Prostate gland (tissue), 2 donors: ENCODE measurements around the gene ATXN1. TPM values are rescaled to one million over a fixed set of nuclear protein-coding genes. Genes with fewer than 3 reads are reported as not detected.

Experiments
- DNase-seq: peaks from one replicate; pipeline ENCODE4 v3.0.0-alpha.2; 2019; ENCODE audit warnings: low spot score
- H3K27ac ChIP-seq, 2 donors: fragments of 200-600 bp; sonication (generic); 2 replicates each; pipeline ENCODE4 v1.5.1; 2017 to 2019
- H3K27me3 ChIP-seq: fragments of 200-600 bp; sonication (generic); replicated peaks from 2 replicates; pipeline ENCODE4 v1.5.1; 2019; ENCODE audit not compliant: insufficient read depth
- H3K36me3 ChIP-seq, 2 donors: fragments of 200-600 bp; sonication (generic); 1 replicate in 1 of 2; 2 replicates in 1 of 2; pipeline versions ENCODE4 v1.5.1 to v1.8.1; 2017 to 2019
- H3K4me1 ChIP-seq: fragments of 200-600 bp; sonication (generic); replicated peaks from 2 replicates; pipeline ENCODE4 v1.5.1; 2019
- H3K4me3 ChIP-seq, 2 donors: fragments of 200-600 bp; sonication (generic); 2 replicates each; pipeline ENCODE4 v1.5.1; 2017 to 2019
- H3K9me3 ChIP-seq: fragments of 200-600 bp; sonication (generic); 2 replicates; pipeline ENCODE4 v1.5.1; 2017
- CTCF ChIP-seq, 4 experiments: fragments of 200-600 bp in 2 of 4; fragments of 450-650 bp in 2 of 4; sonication (generic) in 2 of 4; IDR thresholded peaks; 1 replicate in 3 of 4; 2 replicates in 1 of 4; pipeline ENCODE4 v1.5.1; 2016 to 2019; ENCODE audit warnings: antibody characterized with exemption in 4 of 4, mild to moderate bottlenecking in 2 of 4, moderate library complexity in 2 of 4
- POLR2A ChIP-seq: fragments of 450-650 bp; IDR thresholded peaks from one replicate; pipeline ENCODE4 v1.6.1; 2016; ENCODE audit warnings: antibody characterized with exemption, mild to moderate bottlenecking
- POLR2AphosphoS5 ChIP-seq: sonication (generic); formaldehyde crosslinking; IDR thresholded peaks from one replicate; pipeline ENCODE4 v1.6.1; 2017; ENCODE audit warnings: antibody characterized with exemption
- WGBS: methylation state at CpG from one replicate; pipeline ENCODE4 v1.1.5; 2018; 5-methylcytosine and 5-hydroxymethylcytosine counted together
- intact Hi-C: fragments of 100-400 bp; cut with DNase I; formaldehyde crosslinking; loops from one replicate; pipeline ENCODE4 v1.14.2; 2022
- total RNA-seq, 2 donors: library from RNA; depleted of rRNA; stranded (reverse); fragments of >200 nt; gene quantifications; one replicate each; pipeline ENCODE4 v1.1.0, GENCODE V29; 2016

The ATXN1 gene
- total RNA-seq, 2 donors from 2014 or later, result 28.5 to 89.0 TPM

DNA sequence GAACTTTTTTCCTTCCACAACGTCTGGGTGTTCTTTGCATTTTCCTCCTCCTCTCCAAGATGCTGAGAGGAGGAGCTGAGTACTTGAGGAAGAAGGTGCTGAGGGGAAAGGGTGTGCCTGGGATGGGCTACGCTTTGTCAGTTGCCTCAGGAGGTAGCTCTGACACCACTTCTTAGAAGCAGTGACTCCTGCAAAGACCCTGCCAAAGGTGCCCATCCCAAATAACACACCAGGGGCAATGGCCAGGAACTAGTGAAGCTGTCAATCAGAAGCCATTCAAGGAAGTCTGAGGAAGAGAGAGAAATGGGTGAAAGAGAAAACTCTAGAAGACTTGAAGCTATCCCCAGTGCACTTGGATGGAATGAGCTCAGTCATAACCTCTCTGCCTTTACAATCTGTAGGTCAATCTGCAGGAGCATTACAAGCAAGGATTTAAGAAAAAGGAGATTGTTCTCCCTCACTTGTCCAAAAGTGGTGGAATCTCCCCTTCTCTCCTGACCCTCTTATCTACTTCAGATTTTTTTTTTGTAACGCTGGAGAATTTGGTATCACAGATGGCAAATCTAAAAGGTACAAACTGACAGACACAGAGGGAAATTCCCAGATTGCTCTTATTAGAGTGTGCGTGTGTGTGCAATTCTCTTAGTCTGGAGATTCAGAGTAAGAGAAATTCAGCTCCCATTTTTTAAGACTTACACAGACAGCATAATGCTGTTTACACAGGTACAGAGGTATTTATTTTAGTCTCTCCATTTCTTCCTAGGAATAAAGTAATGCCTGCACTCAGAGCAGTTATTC is 280.3 kb downstream of the ATXN1 start:
- intact Hi-C loops, result no loop called here
- Histone ChIP-seq H3K27me3 (no peaks in the 10 kb centered on the region), H3K4me3 (no peak overlapping the region), H3K36me3 (no peaks in the 10 kb centered on the region), H3K4me1 (no peaks in the 10 kb centered on the region), H3K9me3 (no peaks in the 10 kb centered on the region), H3K27ac (no peak overlapping the region)
- no peak for DNase-seq
- TF ChIP-seq POLR2AphosphoS5 (no peak), POLR2A (no peak), CTCF (IDR thresholded peaks at IDR 0.05) (no peak)
- WGBS, result 44% methylated on average over 4 of the region's 4 CpGs

- H3K4me1 ChIP-seq, result no peaks in the 10 kb centered on the region
- TF ChIP-seq CTCF (IDR thresholded peaks at IDR 0.05) (no peak), POLR2A (no peak)
- H3K27me3 ChIP-seq, result no peaks in the 10 kb centered on the region
- H3K9me3 ChIP-seq, result no peaks in the 10 kb centered on the region
- no peak overlapping the region for H3K27ac ChIP-seq
- WGBS, result 61% methylated on average over 12 of the region's 12 CpGs
- H3K4me3 ChIP-seq, result no peak overlapping the region
- intact Hi-C loops, result no loop called here
- no peaks in the 10 kb centered on the region for H3K36me3 ChIP-seq
- no peak for DNase-seq
Measured at GRCh38 chr6:16477367-16478149, 283.7 kb downstream of the ATXN1 start.

GRCh38 chr6:16476861-16477260 is 284.4 kb downstream of the ATXN1 start:
- TF ChIP-seq POLR2AphosphoS5 (no peak), POLR2A (no peak)
- no peak for DNase-seq
- WGBS, result 87% methylated on average over 7 of the region's 7 CpGs
- intact Hi-C loops, result no loop called here
- Histone ChIP-seq H3K27ac (no peak overlapping the region), H3K9me3 (no peaks in the 10 kb centered on the region), H3K4me3 (no peak overlapping the region), H3K36me3 (no peaks in the 10 kb centered on the region), H3K4me1 (no peaks in the 10 kb centered on the region), H3K27me3 (no peaks in the 10 kb centered on the region)

- Histone ChIP-seq H3K4me1 (no peaks in the 10 kb centered on the region), H3K9me3 (no peaks in the 10 kb centered on the region), H3K36me3 (no peaks in the 10 kb centered on the region), H3K27ac (no peak overlapping the region), H3K27me3 (no peaks in the 10 kb centered on the region), H3K4me3 (no peak overlapping the region)
- 100% methylated on average over 1 of the region's 1 CpG for WGBS
- DNase-seq, result no peak
- intact Hi-C loops, result no loop called here
- TF ChIP-seq POLR2AphosphoS5 (no peak), CTCF (IDR thresholded peaks at IDR 0.05) (no peak), POLR2A (no peak)
Measured at GRCh38 chr6:16475494-16475781, 285.8 kb downstream of the ATXN1 start.

GRCh38 chr6:16474772-16475493 is 286.3 kb downstream of the ATXN1 start:
- H3K27ac ChIP-seq, result no peak overlapping the region
- H3K36me3 ChIP-seq, result no peaks in the 10 kb centered on the region
- 67% methylated on average over 3 of the region's 3 CpGs for WGBS
- no peaks in the 10 kb centered on the region for H3K4me1 ChIP-seq
- H3K9me3 ChIP-seq, result no peaks in the 10 kb centered on the region
- DNase-seq, result no peak
- intact Hi-C loops, result no loop called here
- H3K4me3 ChIP-seq, result no peak overlapping the region
- TF ChIP-seq POLR2A (no peak), POLR2AphosphoS5 (no peak), CTCF (IDR thresholded peaks at IDR 0.05) (no peak)
- no peaks in the 10 kb centered on the region for H3K27me3 ChIP-seq
